Epithelial cell of proximal tubule (primary cell): ENCODE data around the gene RAB15. TPM values are rescaled to one million over a fixed set of nuclear protein-coding genes. Genes with fewer than 3 reads are reported as not detected.

Experiments
- DNase-seq: peaks from one replicate; pipeline ENCODE4 v3.0.0-alpha.2; 2011; ENCODE audit warnings: low read depth
- H3K4me3 ChIP-seq: 2 replicates; pipeline ENCODE4 v1.5.1; 2011; ENCODE audit warnings: low read depth, mild to moderate bottlenecking, low read length
- CTCF ChIP-seq: conservative IDR thresholded peaks from 2 replicates; pipeline ENCODE4 v1.5.1; 2012; ENCODE audit warnings: low read depth, mild to moderate bottlenecking, low read length
- total RNA-seq: library from RNA; depleted of rRNA; stranded (reverse); fragments of >200 nt; gene quantifications from 2 replicates; pipeline ENCODE4 v1.2.3, GENCODE V29; 2015

RAB15 gene
- total RNA-seq, 1 donor from 2014 or later: 21.2 TPM

- DNase-seq: no peak
- peak; percentile 24 for TF ChIP-seq CTCF
These were observed 19.4 kb downstream of the RAB15 start for GRCh38 chr14:64952598-64953309.

GRCh38 chr14:64951724-64952123, 20.4 kb downstream of the RAB15 start:
- TF ChIP-seq CTCF: no peak
- DNase-seq: no peak

More at GRCh38 chr14:64952598-64953309, 19.4 kb downstream of the RAB15 start:
- no peak overlapping the region for H3K4me3 ChIP-seq

GRCh38 chr14:64951291-64951690, 20.8 kb downstream of the RAB15 start:
- H3K4me3 ChIP-seq: no peak overlapping the region
- no peak for TF ChIP-seq CTCF
- DNase-seq: no peak

More at GRCh38 chr14:64951724-64952123, 20.4 kb downstream of the RAB15 start:
- H3K4me3 ChIP-seq: no peak overlapping the region

GRCh38 chr14:64950889-64951288, 21.2 kb downstream of the RAB15 start:
- no peak for TF ChIP-seq CTCF
- DNase-seq: no peak
- no peak overlapping the region for H3K4me3 ChIP-seq

- DNase-seq: no peak
- TF ChIP-seq CTCF: no peak
- H3K4me3 ChIP-seq: no peak overlapping the region
These were observed 23.4 kb downstream of the RAB15 start for GRCh38 chr14:64948612-64949210.

GRCh38 chr14:64947710-64948611, 24.2 kb downstream of the RAB15 start:
- DNase-seq: no peak
- H3K4me3 ChIP-seq: no peak overlapping the region
- no peak for TF ChIP-seq CTCF
